ENCODE data around the gene ALPG.
"Not testable (repeated sequence)": the region's sequence is repeated elsewhere in the genome, so short reads cannot be mapped to it uniquely, and the experiment has no call there.

The ALPG gene

DNA sequence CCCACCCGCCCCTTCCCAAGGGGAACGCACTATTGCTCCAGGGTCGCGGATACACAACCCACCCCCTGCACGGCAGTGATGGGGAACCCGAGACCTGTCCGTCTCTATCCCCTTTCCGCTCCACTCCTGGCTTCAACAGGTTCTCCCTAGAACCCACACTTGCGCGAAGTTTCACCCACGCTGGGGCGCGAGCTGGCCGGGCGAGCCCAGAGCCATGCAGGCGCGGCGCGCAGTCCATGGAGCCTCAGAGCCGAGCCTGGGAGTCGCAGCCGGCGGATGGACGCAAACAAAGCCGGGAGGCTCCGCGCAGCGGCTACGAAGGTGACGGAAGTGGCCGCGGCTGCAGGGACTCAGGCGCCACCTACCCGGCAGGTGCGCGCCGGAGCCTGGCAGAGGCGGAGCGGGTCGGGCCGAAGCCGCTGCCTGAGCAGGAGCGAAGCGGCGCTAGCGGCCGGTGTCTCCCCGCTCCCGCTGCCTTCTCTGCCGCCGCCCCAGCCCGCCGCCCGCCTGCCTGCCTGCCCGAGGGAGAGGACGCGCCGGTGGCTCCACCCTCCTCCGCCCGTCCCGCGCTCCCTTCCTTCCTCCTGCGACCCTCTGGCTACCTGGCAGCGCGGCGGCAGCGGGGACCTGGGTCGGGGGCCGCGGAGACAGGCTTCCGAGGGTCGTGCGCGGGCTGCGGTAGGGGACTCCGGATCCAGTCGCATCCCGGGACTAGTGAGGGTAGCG is 14.0 kb downstream of the ALPG start:
- DNase-seq: no peak

DNA sequence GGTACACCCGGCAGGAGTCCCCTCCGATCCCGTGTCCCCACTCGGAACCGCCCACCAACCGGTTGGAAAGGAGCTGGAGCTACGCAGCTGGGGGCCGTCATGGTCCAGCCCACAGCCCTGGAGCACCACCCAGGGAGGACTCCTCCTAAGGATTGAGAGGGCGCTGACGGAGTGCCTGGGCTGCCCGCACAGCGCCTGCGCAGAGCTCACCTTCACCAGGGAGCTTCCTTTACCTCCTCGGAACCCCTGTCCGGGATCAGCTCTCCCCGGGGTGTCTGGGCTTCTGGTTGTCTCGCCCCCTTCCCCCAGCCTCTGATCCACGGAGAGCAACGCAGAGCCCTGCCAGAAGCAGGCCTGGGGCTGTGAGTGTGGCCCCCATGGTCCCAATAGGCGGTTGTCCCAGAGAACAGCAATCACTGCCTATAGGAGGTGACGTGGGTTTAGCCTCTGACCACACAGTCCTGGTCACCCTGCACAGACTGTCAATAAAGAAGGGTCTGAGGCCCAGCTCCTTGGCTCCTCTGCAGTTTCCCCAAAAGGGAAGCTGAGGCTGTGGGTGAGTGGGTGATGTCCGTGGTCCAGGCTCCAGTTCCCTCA is 14.6 kb downstream of the ALPG start:
- DNase-seq: no peak

DNA sequence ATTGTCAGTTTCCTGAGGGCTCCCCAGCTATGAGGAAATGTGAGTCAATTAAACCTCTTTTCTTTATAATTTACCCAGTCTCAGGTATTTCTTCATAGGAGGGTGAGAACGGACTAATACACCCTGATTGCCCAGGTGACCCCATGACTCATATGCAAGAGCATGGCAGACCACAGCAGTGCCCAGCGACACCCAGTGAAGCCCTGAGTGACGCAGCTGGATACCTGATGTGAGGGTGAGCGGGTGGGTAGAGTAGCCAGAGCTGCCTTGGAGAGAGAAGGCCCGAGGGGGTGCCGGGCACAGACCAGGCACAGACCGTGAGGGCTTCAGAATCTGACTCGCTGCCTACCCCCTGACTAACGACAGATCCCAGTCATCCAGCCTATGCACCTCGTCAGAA is 15.4 kb downstream of the ALPG start:
- no peak for DNase-seq

DNA sequence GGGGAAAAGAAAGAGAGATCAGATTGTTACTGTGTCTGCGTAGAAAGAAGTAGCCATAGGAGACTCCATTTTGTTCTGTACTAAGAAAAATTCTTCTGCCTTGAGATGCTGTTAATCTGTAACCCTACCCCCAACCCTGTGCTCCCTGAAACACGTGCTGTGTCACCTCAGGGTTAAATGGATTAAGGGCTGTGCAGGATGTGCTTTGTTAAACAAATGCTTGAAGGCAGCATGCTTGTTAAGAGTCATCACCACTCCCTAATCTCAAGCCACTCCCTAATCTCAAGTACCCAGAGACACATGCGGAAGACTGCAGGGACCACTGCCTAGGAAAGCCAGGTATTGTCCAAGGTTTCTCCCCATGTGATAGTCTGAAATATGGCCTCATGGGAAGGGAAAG is 16.4 kb downstream of the ALPG start:
- not testable (repeated sequence) for DNase-seq

DNA sequence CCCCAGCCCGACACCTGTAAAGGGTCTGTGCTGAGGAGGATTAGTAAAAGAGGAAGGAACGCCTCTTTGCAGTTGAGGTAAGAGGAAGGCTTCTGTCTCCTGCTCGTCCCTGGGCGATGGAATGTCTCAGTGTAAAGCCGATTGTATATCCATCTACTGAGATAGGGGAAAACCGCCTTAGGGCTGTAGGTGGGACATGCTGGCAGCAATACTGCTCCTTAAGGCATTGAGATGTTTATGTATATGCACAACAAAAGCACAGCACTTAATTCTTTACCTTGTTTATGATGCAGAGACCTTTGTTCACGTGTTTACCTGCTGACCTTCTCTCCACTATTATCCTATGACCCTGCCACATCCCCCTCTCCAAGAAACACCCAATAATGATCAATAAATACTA is 16.8 kb downstream of the ALPG start:
- DNase-seq: not testable (repeated sequence)

DNA sequence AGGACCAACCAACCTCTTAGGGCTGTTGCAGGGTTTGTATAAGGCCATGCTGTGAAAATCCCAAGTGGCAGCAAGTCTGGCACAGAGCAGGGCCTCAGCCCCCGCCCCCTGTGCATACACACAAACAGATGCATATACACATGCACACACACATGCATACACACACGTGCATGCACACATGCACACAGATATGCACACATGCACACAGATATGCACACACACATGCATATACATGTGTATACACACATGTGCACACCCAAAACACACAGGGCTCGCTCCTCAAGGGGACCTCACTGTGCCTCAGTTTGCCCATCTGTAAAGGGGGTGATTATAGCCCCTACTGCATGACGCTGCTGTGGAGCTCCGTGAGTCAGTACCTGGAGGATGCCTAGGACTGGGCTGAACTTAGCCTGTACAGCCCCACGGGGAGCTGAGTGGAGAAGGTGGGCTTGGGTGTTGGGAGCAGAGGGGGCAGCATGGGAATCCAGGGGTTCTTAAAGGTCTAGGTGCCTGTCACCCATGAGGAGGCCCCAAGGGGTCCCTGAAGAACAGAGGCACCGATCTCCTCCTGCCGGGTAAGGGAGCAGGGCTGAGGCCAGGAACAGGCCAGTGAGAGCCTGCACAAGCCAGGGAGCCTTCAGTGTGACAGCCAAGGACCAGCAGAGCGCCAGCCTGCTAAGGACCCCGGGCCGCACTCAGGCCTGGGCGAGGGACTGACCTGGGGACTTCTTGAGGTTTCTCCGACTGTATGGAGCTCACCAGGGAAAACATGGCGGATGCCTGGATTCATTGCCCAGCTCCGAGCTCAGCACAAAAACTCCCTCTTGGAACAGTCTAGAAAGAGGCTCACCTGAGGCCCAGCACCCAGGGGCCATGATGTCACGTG is 25.3 kb downstream of the ALPG start:
- no peak for DNase-seq

DNA sequence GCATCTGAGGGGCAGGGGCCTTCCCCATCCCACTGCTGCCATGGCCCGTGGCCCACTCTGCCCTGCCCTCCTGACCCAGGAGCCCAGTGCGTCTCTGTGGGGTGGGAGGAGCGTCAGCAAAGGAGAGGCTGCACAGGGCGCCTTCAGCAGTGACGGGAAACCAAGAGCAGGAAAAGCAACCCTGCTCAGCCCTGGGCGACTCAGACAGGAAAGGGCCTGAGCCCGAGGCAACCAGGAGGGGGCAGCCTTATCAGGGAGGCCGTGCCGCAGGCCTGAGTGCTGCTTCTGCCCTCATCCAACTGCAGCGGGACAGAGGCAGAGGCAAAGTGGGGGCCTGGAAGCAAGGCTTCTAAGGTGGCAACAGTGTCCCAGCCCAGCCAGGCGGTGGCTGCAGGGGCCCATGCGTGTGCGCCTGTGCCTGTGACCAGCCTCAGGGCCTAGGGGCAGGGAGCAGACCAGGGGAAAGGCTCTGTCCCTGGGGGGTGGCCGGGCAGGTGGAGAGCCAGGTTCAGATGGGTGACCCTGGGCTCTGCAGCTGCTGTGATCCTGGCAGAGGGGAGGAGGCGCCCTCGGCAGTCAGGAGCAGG is 26.0 kb downstream of the ALPG start:
- DNase-seq: no peak

DNA sequence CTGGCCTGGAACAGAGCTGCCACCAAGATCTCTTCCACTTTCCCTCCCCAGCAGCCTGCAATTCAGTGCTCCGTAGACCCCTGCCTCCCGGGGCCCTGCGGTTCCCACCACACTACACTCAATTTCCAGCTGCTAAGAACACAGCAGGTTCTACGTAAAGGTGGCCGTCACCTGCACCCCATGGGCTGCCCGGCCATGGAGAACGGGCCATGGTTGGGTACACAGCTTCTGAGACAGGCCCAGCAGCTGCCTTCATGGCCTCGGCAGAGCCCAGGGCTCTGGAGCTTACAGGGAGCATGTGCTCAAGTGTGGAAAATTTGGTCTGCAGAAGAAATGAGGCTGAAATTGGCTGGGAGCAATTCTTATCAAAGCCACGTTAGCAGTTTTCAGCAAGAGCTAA is 27.0 kb downstream of the ALPG start:
- not testable (repeated sequence) for DNase-seq

DNA sequence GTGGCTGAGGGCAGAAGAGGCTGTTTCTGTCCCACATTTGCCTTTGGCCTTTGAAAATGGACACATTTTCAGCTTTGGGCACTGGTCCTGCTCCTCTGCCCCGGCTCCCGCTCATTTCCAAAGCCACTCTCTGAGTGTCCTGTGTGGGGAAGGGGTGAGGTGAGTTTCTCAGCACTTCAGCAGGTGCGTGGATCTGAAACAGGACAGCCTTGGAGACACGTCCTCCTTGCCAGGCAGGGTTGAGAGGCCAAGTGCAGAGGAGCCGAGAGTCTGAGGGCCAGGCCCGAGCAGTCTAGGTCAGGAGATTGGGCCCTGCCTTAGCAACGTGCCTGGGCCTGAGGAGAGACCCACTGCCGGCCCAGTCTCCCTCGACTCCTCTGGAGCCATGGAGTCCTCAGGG is 27.4 kb downstream of the ALPG start:
- no peak for DNase-seq

DNA sequence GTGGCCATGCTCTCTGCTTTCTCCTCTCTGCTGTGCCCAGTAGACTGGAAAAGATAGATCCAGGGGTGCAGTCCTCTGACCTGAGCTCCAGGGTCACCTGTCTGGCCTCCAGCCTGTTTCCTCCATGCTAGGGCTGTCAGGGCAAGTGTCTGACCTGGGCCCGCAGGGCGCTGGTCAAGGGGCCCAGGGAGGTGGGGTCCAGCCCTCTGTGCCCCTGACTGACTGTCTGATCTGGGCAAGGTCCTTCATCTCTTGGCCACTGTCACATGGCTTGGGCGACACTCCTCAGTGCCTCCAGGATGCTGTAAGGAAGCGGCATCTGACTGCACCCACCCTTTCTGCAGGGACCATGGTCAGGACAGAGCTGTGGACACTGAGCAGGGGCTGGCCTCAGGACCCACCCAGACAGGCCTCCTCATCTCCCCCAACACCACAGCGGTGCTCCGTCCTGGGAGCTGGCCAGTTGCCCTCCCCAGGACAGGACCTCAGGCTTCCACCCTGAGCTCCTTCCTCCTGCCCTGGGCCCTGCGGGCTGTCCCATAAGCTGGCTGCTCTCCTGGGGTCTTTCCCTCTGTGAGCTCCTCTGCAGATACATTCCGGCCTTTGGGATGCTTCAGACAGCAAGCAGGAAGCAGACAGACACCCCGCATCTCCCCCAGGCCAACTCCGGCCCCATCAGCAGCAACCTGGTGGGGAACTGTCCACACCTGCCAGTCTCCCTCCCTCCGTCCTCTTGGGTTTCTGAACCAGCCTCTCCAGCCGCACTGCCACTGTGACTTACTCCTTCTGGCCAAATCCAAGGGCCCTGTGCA is 28.1 kb downstream of the ALPG start:
- DNase-seq: no peak

DNA sequence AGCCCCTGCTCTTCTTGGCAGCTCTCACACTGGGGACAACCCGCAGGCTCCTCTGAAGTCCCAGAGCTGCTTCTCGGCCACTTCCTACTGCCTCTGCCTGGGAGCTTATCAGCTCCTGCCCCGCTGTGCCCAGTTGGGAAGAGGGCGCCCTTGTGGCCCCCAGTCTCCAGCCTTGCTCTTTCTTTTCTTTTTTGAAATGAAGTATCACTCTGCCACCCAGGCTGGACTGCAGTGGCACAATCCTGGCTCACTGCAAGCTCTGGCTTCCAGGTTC is 28.7 kb downstream of the ALPG start:
- no peak for DNase-seq

DNA sequence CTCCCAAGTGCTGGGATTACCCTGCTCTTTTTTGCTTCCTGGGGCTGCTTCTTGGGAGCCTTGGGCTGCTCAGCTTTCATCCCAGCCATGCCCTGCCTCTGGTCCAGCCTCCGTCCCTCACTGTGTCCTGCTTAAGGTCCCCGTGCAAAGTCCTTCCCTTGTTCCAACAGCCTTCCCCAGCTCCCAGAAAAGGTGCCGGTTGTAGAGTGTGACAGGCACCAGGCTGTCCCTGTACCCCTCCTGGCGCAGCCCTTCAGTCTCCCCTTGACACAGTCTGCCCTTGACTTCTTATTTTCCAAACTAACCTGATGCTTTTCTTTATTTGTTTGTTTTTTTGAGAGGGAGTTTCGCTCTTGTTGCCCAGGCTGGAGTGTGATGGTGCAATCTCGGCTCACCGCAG is 29.2 kb downstream of the ALPG start:
- DNase-seq: no peak

DNA sequence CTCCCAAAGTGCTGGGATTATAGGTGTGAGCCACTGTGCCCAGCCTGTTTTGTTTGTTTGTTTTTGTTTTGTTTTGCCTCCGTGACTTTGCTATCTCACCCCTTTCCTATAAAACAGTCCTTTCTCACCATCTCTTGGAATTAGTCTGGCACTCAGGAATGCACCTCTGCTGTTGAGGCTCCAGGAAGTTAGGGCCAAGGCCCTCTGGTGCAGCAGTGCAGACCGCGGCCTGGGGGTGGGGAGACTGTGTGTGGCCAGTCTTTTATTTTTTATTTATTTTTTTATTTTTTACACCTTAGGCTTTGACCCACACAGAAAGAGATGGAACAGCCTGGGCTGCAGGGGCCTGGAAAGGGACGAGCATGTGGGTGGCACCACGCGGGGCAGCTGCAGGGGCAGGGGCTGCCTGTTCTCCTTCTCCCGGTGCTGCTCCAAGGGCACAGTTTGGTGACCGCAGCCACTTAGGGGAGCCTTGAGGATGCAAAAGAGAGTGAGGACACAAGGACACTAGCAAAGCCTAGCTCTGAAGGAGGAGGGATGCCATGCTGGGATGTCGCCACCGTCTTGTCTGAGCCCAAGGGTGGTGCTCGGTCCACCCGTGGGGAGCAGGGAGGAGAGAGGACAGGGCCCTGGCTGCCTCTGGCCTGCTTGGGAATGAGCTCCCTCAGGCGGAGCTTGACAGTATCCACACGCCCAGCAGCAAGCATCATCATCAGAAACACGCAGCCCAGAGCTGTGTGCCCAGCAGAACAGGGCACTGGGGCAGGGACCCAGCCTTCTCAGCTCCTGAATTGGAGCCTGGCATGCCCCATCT is 29.9 kb downstream of the ALPG start:
- no peak for DNase-seq

DNA sequence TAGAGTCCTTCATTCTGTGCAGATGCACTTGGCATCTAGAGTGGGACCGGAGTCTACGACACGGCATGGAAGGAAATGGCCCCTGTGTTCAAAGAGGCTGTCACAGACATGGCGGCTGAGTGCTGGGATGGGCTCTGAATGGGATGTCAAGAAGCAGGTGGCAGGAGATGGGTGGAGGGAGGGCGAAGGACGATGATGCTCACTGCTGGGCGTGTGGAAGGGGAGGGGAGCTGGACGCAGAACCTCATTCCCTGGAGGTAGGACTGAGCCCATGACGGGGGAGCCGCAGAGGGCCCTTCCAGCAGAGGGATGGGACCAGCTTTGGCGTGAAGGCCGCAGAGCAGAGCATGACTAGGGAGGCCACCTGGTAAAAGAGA is 30.5 kb downstream of the ALPG start:
- DNase-seq: no peak

DNA sequence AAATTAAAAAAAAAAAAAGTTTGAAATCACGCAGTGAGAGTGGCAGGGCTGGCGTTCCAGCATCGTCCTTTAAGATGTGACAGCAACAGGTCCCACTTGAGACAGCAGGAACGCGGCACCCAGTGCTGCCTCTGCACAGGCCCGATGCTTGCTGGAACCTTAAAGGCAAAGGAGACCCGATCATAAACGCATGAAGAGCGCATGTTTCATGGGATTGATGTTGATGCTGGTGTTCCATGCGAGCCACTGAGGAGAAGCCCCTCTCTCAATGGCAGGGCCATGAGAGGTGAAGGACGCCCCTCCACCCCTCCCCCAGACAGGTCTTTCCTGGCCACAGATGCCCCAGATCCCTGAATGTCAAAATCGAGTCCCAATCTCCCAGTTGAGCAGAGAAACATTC is 31.4 kb downstream of the ALPG start:
- DNase-seq: no peak

DNA sequence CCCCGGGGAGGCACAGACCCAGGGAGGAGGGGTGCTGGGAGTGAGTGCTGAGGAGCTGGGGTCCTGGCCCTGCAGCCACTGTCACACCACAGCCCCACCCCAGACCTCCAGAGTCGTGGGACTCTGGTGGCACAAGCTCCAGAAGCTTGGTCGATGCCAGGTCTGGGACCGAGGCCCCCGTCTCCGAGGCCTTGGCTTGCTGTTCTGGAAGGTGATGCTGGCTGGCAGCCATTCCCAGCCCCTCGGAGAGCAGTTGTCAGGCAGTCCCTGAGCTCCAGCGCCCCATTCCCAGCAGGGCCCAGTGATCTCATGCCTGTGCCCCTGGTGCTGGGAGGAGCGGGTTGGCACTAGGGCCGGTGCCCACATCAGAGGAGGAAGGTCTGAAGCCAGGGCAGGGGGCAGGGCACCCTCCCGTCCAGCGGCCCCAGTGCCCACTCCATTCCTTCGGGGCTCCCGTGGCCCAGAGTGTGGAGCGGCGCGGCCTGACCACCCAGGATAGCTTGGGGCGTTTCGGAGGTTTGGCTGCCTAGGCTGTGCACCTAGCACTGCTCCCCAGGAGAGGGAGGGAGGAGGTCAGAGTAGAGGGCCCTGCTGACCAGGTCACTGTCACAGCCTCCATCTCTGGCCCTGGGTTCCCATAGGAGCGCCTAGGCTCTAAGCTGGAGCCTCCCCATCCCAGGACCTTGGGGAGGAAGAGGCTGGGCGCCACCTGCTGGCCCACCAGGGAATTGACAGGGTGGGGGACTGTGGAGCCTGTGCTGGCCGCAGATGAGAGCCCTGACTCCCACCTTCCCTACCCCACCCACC is 32.5 kb downstream of the ALPG start:
- DNase-seq: no peak

DNA sequence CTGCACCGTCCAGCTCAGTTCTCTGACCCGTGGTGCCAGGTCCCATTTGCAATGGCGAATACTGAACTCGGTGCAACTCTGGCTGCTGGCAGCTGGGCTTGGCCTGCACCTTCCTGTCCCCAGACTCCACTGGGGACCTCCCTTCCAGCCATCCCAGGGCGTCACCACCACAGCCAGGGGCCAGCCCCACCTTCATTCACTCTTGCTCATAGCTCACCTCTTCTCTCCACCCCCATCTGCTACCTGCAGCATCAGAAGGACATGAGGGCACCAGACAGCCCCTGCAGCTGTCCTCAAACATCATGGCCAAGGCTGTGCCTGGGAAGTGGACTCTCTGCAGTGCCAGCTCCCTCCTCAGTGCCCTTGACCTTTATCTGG is 33.1 kb downstream of the ALPG start:
- no peak for DNase-seq

DNA sequence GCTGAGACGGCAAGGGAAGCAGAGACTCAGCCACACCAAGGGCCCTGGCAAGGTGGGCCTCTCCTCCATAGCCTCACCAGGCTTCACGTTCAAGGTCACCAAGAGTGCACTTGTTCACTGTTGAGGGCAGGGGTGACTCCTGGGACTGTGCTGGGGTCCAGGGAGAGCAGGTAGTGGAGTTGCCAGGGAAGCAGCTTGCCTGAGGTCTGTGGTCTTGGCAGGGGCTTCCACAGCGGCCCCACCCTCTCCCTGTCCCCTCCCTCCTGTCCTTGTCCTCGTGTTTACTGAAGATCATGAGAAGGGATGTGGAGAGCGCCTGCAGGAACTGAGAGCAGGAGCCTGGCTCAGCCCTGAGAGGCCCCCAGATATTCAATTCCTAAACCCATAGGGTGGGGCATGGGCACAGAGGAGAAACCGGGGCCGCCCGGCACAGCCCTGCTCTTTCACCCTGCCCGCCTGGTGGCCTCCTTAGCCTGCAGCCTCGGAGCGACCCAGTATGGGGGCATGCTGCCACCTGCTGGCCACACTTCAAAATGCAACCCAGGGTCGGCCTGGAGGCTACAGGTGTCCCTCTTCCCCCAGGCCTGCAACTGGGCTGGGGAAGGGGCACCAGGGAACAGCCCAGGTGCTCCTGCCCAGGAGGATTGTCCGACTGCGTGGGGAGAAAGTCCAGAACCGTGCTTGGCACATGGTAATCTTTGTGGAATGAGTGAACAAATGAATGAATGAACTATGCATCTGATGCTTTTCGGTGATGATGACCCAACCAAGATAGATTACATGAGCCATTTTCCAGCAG is 33.8 kb downstream of the ALPG start:
- DNase-seq: peak; percentile 71

DNA sequence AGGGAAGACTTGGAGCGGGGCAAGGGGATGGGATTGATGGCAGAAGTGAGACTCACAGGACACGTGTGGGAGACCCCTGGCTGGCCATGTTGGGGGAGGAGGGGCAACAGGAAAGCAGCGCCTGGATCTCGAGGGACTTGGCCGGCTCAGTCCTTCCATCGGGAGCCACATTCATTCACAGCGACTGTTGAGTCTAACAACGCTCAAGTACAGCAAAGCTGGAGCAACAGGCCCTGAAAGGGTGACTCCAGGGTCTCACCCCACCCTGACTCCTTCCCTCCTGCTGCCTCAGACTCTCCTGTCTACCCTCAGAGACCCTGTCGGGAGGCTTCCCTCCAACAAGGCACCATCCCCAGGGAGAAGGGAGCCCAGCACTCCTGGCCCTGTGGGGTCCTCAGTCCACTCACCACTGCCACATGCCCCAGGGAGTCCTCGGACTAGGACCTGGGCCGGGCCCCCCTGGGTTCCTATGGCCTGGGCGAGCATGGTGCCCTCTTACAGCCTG is 34.6 kb downstream of the ALPG start:
- DNase-seq: no peak

DNA sequence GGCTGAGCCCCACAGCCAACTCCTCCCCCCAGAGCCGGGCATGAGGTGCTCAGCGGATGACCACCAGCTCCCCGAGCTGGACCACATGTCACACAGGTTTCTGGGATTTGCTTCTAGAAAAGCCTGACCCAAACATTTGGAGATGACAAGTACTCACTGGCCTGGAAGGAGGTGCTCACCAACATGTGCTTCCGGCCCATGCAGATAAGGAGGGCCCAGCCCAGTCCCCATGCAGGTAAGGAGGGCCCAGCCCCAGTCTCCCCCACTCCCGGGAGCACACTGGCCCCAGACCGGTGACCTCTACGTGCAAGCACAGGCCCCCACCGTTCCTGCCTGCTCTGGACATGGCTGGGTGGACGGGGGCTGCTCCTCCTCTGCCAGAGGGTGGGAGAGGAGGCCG is 35.3 kb downstream of the ALPG start:
- DNase-seq: not testable (repeated sequence)
